ENCODE measurements around the gene MAMDC2.

DNA sequence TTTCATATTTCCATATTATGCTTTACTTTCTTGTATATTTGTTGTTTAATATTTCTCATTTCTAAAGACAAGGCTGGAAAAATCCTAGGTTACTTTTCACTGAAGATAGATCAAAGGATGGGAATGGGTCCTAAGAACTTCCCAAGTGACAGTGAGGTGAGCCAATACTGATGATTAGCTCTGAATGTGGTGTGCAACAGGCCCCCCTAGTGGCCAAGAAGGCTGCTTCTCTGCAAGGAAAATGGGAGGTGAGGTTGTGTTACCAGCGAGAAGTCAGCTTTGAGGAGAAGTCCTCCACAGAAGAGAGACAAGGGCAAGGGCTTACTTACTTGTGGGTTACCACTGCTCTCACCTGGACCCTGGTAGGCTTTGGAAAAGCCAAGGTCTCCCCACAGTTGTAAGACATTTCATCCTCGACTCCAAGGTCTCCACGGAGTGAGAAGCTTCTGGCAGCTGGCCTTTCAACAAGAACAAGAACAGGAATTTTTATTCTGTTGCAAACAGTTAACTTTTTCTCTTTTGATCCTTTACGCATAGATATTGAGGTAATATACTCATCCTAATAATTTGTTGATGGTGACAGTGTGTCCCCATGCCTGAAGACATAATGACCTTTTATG is 69.9 kb downstream of the MAMDC2 start:
- TF ChIP-seq CTCF (IDR thresholded peaks at IDR 0.05), result peak; percentile 63 to 88 (median 76)
- no peak for TF ChIP-seq POLR2A (IDR thresholded peaks at IDR 0.05)
